ENCODE results near the gene RFPL3. TPM values are rescaled to one million over a fixed set of nuclear protein-coding genes. Genes with fewer than 3 reads are reported as not detected.
A peak's percentile ranks its signal among the peaks of the same experiment; 100 is the strongest.

RFPL3 gene
- total RNA-seq, 1 donor from 2014 or later: not detected

- intact Hi-C loops (cut with micrococcal nuclease): no loop called here
- no peak for DNase-seq (ENCODE audit: low spot score)
- Mint-ChIP-seq H3K27me3 (ENCODE audit: low read depth) (no peaks in the 10 kb centered on the region), H3K27ac (no peak overlapping the region), H3K4me1 (ENCODE audit: low read depth) (no peaks in the 10 kb centered on the region), H3K4me3 (ENCODE audit: low read depth) (no peak overlapping the region), H3K9me3 (no peaks in the 10 kb centered on the region), H3K36me3 (ENCODE audit: low read depth) (no peaks in the 10 kb centered on the region)
Observed at GRCh38 chr22:32378707-32379272, 21.1 kb downstream of the RFPL3 start.

GRCh38 chr22:32380991-32381390 is 23.3 kb downstream of the RFPL3 start:
- H3K9me3 Mint-ChIP-seq: no peaks in the 10 kb centered on the region
- H3K4me3 Mint-ChIP-seq (ENCODE audit: low read depth): no peak overlapping the region
- no peaks in the 10 kb centered on the region for H3K27me3 Mint-ChIP-seq (ENCODE audit: low read depth)
- H3K27ac Mint-ChIP-seq: no peak overlapping the region
- intact Hi-C loops (cut with micrococcal nuclease): no loop called here
- peaks cover 2% of the 10 kb centered on the region for H3K36me3 Mint-ChIP-seq (ENCODE audit: low read depth)
- H3K4me1 Mint-ChIP-seq (ENCODE audit: low read depth): no peaks in the 10 kb centered on the region
- no peak for DNase-seq (ENCODE audit: low spot score)

- no peak overlapping the region for H3K4me3 Mint-ChIP-seq (ENCODE audit: low read depth)
- H3K36me3 Mint-ChIP-seq (ENCODE audit: low read depth): peaks cover 41% of the 10 kb centered on the region
- H3K27me3 Mint-ChIP-seq (ENCODE audit: low read depth): no peaks in the 10 kb centered on the region
- no peaks in the 10 kb centered on the region for H3K4me1 Mint-ChIP-seq (ENCODE audit: low read depth)
- H3K9me3 Mint-ChIP-seq: no peaks in the 10 kb centered on the region
- no peak overlapping the region for H3K27ac Mint-ChIP-seq
- DNase-seq (ENCODE audit: low spot score): no peak
- intact Hi-C loops (cut with micrococcal nuclease): no loop called here
Observed at GRCh38 chr22:32385681-32386080, 28.0 kb downstream of the RFPL3 start.

GRCh38 chr22:32389685-32390084 is 32.0 kb downstream of the RFPL3 start:
- DNase-seq (ENCODE audit: low spot score): no peak
- no peaks in the 10 kb centered on the region for H3K9me3 Mint-ChIP-seq

GRCh38 chr22:32395107-32395506 is 37.4 kb downstream of the RFPL3 start:
- peaks cover 78% of the 10 kb centered on the region for H3K36me3 Mint-ChIP-seq (ENCODE audit: low read depth)
- H3K4me3 Mint-ChIP-seq (ENCODE audit: low read depth): no peak overlapping the region
- H3K9me3 Mint-ChIP-seq: no peaks in the 10 kb centered on the region
- intact Hi-C loops (cut with micrococcal nuclease): no loop called here
- DNase-seq (ENCODE audit: low spot score): no peak
- peaks cover 12% of the 10 kb centered on the region for H3K4me1 Mint-ChIP-seq (ENCODE audit: low read depth)
- H3K27ac Mint-ChIP-seq: peak overlapping the region; percentile 51
- no peaks in the 10 kb centered on the region for H3K27me3 Mint-ChIP-seq (ENCODE audit: low read depth)

More at GRCh38 chr22:32389685-32390084, 32.0 kb downstream of the RFPL3 start:
- Mint-ChIP-seq H3K4me1 (ENCODE audit: low read depth) (no peaks in the 10 kb centered on the region), H3K36me3 (ENCODE audit: low read depth) (peaks cover 69% of the 10 kb centered on the region), H3K27ac (no peak overlapping the region), H3K4me3 (ENCODE audit: low read depth) (no peak overlapping the region), H3K27me3 (ENCODE audit: low read depth) (no peaks in the 10 kb centered on the region)
- intact Hi-C loops (cut with micrococcal nuclease): no loop called here

GRCh38 chr22:32396255-32396654 is 38.6 kb downstream of the RFPL3 start:
- H3K4me3 Mint-ChIP-seq (ENCODE audit: low read depth): no peak overlapping the region
- DNase-seq (ENCODE audit: low spot score): no peak
- no peaks in the 10 kb centered on the region for H3K27me3 Mint-ChIP-seq (ENCODE audit: low read depth)
- no peaks in the 10 kb centered on the region for H3K9me3 Mint-ChIP-seq
- no peak overlapping the region for H3K27ac Mint-ChIP-seq
- H3K36me3 Mint-ChIP-seq (ENCODE audit: low read depth): peaks cover 82% of the 10 kb centered on the region
- intact Hi-C loops (cut with micrococcal nuclease): no loop called here
- H3K4me1 Mint-ChIP-seq (ENCODE audit: low read depth): peaks cover 12% of the 10 kb centered on the region

- H3K9me3 Mint-ChIP-seq: no peaks in the 10 kb centered on the region
- H3K4me1 Mint-ChIP-seq (ENCODE audit: low read depth): peaks cover 12% of the 10 kb centered on the region
- no peak overlapping the region for H3K4me3 Mint-ChIP-seq (ENCODE audit: low read depth)
- H3K27me3 Mint-ChIP-seq (ENCODE audit: low read depth): no peaks in the 10 kb centered on the region
- intact Hi-C loops (cut with micrococcal nuclease): no loop called here
- peaks cover 86% of the 10 kb centered on the region for H3K36me3 Mint-ChIP-seq (ENCODE audit: low read depth)
- no peak overlapping the region for H3K27ac Mint-ChIP-seq
- DNase-seq (ENCODE audit: low spot score): no peak
Observed at GRCh38 chr22:32396746-32397145, 39.1 kb downstream of the RFPL3 start.

- H3K36me3 Mint-ChIP-seq (ENCODE audit: low read depth): peaks cover 72% of the 10 kb centered on the region
Observed at GRCh38 chr22:32401486-32401885, 43.8 kb downstream of the RFPL3 start.

GRCh38 chr22:32404021-32404420 is 46.4 kb downstream of the RFPL3 start:
- Mint-ChIP-seq H3K36me3 (ENCODE audit: low read depth) (peaks cover 78% of the 10 kb centered on the region), H3K9me3 (no peaks in the 10 kb centered on the region)
- intact Hi-C loops (cut with micrococcal nuclease): no loop called here

More at GRCh38 chr22:32401486-32401885, 43.8 kb downstream of the RFPL3 start:
- DNase-seq (ENCODE audit: low spot score): no peak
- intact Hi-C loops (cut with micrococcal nuclease): no loop called here
- Mint-ChIP-seq H3K9me3 (no peaks in the 10 kb centered on the region), H3K27me3 (ENCODE audit: low read depth) (no peaks in the 10 kb centered on the region), H3K4me3 (ENCODE audit: low read depth) (no peak overlapping the region), H3K4me1 (ENCODE audit: low read depth) (peaks cover 4% of the 10 kb centered on the region), H3K27ac (no peak overlapping the region)

GRCh38 chr22:32407312-32407711 is 49.6 kb downstream of the RFPL3 start:
- no peak for DNase-seq (ENCODE audit: low spot score)

More at GRCh38 chr22:32404021-32404420, 46.4 kb downstream of the RFPL3 start:
- H3K27me3 Mint-ChIP-seq (ENCODE audit: low read depth): no peaks in the 10 kb centered on the region
- no peak overlapping the region for H3K4me3 Mint-ChIP-seq (ENCODE audit: low read depth)
- H3K27ac Mint-ChIP-seq: no peak overlapping the region
- H3K4me1 Mint-ChIP-seq (ENCODE audit: low read depth): peaks cover 20% of the 10 kb centered on the region
- no peak for DNase-seq (ENCODE audit: low spot score)

GRCh38 chr22:32407936-32408335 is 50.3 kb downstream of the RFPL3 start:
- Mint-ChIP-seq H3K4me1 (ENCODE audit: low read depth) (peaks cover 45% of the 10 kb centered on the region), H3K27ac (no peak overlapping the region), H3K27me3 (ENCODE audit: low read depth) (no peaks in the 10 kb centered on the region), H3K9me3 (no peaks in the 10 kb centered on the region), H3K36me3 (ENCODE audit: low read depth) (peaks cover 70% of the 10 kb centered on the region), H3K4me3 (ENCODE audit: low read depth) (no peak overlapping the region)
- DNase-seq (ENCODE audit: low spot score): no peak
- intact Hi-C loops (cut with micrococcal nuclease): no loop called here

More at GRCh38 chr22:32407312-32407711, 49.6 kb downstream of the RFPL3 start:
- Mint-ChIP-seq H3K27ac (peak overlapping the region; percentile 18), H3K4me3 (ENCODE audit: low read depth) (no peak overlapping the region), H3K4me1 (ENCODE audit: low read depth) (peaks cover 38% of the 10 kb centered on the region), H3K36me3 (ENCODE audit: low read depth) (peaks cover 70% of the 10 kb centered on the region), H3K27me3 (ENCODE audit: low read depth) (no peaks in the 10 kb centered on the region), H3K9me3 (no peaks in the 10 kb centered on the region)
- intact Hi-C loops (cut with micrococcal nuclease): no loop called here

- DNase-seq (ENCODE audit: low spot score): no peak
- intact Hi-C loops (cut with micrococcal nuclease): no loop called here
- H3K27ac Mint-ChIP-seq: peak overlapping the region; percentile 31
- H3K9me3 Mint-ChIP-seq: no peaks in the 10 kb centered on the region
- H3K4me1 Mint-ChIP-seq (ENCODE audit: low read depth): peaks cover 53% of the 10 kb centered on the region
- H3K36me3 Mint-ChIP-seq (ENCODE audit: low read depth): peaks cover 57% of the 10 kb centered on the region
- H3K27me3 Mint-ChIP-seq (ENCODE audit: low read depth): no peaks in the 10 kb centered on the region
- H3K4me3 Mint-ChIP-seq (ENCODE audit: low read depth): peak overlapping the region; percentile 98
Observed at GRCh38 chr22:32409977-32410376, 52.3 kb downstream of the RFPL3 start.

- Mint-ChIP-seq H3K9me3 (no peaks in the 10 kb centered on the region), H3K36me3 (ENCODE audit: low read depth) (peaks cover 52% of the 10 kb centered on the region), H3K27ac (peak overlapping the region; percentile 31), H3K4me1 (ENCODE audit: low read depth) (peaks cover 53% of the 10 kb centered on the region), H3K4me3 (ENCODE audit: low read depth) (peak overlapping the region; percentile 98), H3K27me3 (ENCODE audit: low read depth) (no peaks in the 10 kb centered on the region)
- DNase-seq (ENCODE audit: low spot score): no peak
- intact Hi-C loops (cut with micrococcal nuclease): no loop called here
Observed at GRCh38 chr22:32410459-32410858, 52.8 kb downstream of the RFPL3 start.
